Liver (tissue), 3 donors: Measurements from ENCODE around the gene CCNB3.

Source experiments
- EGR1 ChIP-seq, 2 donors: IDR thresholded peaks; 2 replicates each; pipeline ENCODE4 v1.6.1; 2016 to 2018; ENCODE audit warnings: antibody characterized with exemption in 2 of 2, low read depth in 2 of 2
- FOXA2 ChIP-seq: IDR thresholded peaks from 2 replicates; pipeline ENCODE4 v1.6.1; 2016; ENCODE audit warnings: antibody characterized with exemption
- RAD21 ChIP-seq, 2 donors: IDR thresholded peaks; 2 replicates each; pipeline ENCODE4 v1.6.1; 2016; ENCODE audit warnings: antibody characterized with exemption in 2 of 2, mild to moderate bottlenecking in 2 of 2
- TAF1 ChIP-seq: conservative IDR thresholded peaks from 2 replicates; pipeline ENCODE4 v1.6.1; 2016; ENCODE audit warnings: antibody characterized with exemption, mild to moderate bottlenecking
- YY1 ChIP-seq: IDR thresholded peaks from 2 replicates; pipeline ENCODE4 v1.6.1; 2016; ENCODE audit warnings: antibody characterized with exemption, mild to moderate bottlenecking
- TF ChIP-seq, protein P1 (sequence below): IDR thresholded peaks from 2 replicates; pipeline ENCODE4 v1.6.1; 2016; ENCODE audit warnings: antibody characterized with exemption
- TF ChIP-seq, protein P2 (sequence below): IDR thresholded peaks from 2 replicates; pipeline ENCODE4 v1.6.1; 2016; ENCODE audit warnings: antibody characterized with exemption, mild to moderate bottlenecking
- TF ChIP-seq, protein P3 (sequence below): fragments of 150-350 bp; IDR thresholded peaks from 2 replicates; pipeline ENCODE4 v1.5.1; 2017; ENCODE audit warnings: improper control_type of control experiment, low read depth, low read length; ENCODE audit not compliant: missing input control
- TF ChIP-seq, protein P4 (sequence below): IDR thresholded peaks from 2 replicates; pipeline ENCODE4 v1.6.1; 2016; ENCODE audit warnings: antibody characterized with exemption
- donor health status: healthy.
- donor health status: healthy.

DNA sequence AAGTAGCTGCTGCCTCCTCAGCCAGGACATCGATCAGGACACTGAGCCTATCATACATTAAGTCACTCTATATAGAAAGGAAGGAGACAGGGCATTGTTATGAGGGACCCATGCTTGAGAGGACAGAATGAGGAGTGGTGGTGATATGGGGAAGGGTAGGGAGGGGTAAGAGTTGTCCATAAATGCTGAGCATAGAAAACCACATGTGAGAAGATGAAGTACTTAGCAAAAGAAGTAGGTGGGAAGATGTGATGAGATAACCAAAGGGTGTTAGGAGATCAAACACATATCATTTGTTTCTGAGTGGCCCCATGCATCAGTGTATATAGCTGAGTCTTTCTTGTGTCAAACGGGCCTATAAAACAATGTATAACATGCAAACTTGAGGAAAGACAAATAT lies 182.0 kb downstream of the CCNB3 start:
- TF ChIP-seq RAD21 (IDR thresholded peaks at IDR 0.05), result no peak
- TF ChIP-seq, protein P1, sequence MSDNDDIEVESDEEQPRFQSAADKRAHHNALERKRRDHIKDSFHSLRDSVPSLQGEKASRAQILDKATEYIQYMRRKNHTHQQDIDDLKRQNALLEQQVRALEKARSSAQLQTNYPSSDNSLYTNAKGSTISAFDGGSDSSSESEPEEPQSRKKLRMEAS, result no peak
- TF ChIP-seq, protein P2, sequence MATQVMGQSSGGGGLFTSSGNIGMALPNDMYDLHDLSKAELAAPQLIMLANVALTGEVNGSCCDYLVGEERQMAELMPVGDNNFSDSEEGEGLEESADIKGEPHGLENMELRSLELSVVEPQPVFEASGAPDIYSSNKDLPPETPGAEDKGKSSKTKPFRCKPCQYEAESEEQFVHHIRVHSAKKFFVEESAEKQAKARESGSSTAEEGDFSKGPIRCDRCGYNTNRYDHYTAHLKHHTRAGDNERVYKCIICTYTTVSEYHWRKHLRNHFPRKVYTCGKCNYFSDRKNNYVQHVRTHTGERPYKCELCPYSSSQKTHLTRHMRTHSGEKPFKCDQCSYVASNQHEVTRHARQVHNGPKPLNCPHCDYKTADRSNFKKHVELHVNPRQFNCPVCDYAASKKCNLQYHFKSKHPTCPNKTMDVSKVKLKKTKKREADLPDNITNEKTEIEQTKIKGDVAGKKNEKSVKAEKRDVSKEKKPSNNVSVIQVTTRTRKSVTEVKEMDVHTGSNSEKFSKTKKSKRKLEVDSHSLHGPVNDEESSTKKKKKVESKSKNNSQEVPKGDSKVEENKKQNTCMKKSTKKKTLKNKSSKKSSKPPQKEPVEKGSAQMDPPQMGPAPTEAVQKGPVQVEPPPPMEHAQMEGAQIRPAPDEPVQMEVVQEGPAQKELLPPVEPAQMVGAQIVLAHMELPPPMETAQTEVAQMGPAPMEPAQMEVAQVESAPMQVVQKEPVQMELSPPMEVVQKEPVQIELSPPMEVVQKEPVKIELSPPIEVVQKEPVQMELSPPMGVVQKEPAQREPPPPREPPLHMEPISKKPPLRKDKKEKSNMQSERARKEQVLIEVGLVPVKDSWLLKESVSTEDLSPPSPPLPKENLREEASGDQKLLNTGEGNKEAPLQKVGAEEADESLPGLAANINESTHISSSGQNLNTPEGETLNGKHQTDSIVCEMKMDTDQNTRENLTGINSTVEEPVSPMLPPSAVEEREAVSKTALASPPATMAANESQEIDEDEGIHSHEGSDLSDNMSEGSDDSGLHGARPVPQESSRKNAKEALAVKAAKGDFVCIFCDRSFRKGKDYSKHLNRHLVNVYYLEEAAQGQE, result no peak
- TF ChIP-seq, protein P3, sequence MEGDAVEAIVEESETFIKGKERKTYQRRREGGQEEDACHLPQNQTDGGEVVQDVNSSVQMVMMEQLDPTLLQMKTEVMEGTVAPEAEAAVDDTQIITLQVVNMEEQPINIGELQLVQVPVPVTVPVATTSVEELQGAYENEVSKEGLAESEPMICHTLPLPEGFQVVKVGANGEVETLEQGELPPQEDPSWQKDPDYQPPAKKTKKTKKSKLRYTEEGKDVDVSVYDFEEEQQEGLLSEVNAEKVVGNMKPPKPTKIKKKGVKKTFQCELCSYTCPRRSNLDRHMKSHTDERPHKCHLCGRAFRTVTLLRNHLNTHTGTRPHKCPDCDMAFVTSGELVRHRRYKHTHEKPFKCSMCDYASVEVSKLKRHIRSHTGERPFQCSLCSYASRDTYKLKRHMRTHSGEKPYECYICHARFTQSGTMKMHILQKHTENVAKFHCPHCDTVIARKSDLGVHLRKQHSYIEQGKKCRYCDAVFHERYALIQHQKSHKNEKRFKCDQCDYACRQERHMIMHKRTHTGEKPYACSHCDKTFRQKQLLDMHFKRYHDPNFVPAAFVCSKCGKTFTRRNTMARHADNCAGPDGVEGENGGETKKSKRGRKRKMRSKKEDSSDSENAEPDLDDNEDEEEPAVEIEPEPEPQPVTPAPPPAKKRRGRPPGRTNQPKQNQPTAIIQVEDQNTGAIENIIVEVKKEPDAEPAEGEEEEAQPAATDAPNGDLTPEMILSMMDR, result no peak
- TF ChIP-seq, protein P4, sequence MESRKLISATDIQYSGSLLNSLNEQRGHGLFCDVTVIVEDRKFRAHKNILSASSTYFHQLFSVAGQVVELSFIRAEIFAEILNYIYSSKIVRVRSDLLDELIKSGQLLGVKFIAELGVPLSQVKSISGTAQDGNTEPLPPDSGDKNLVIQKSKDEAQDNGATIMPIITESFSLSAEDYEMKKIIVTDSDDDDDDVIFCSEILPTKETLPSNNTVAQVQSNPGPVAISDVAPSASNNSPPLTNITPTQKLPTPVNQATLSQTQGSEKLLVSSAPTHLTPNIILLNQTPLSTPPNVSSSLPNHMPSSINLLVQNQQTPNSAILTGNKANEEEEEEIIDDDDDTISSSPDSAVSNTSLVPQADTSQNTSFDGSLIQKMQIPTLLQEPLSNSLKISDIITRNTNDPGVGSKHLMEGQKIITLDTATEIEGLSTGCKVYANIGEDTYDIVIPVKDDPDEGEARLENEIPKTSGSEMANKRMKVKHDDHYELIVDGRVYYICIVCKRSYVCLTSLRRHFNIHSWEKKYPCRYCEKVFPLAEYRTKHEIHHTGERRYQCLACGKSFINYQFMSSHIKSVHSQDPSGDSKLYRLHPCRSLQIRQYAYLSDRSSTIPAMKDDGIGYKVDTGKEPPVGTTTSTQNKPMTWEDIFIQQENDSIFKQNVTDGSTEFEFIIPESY, result no peak
- no peak for TF ChIP-seq EGR1 (IDR thresholded peaks at IDR 0.05; ENCODE audit: low read depth in 2 of 2)
- no peak for TF ChIP-seq FOXA2
- no peak for TF ChIP-seq YY1
- TF ChIP-seq TAF1, result no peak
